Gastrocnemius medialis (tissue), 4 donors: ENCODE data around the gene C11orf86. TPM values are rescaled to one million over a fixed set of nuclear protein-coding genes. Genes with fewer than 3 reads are reported as not detected.

ENCODE experiments used
- ATAC-seq, 2 donors: fragments of 150-250 bp; one replicate each; pipeline ENCODE4 v1.9.1; 2016
- DNase-seq, 2 donors: peaks; one replicate each; pipeline ENCODE4 v3.0.0-alpha.2; 2019
- H3K27ac ChIP-seq, 4 donors: fragments of 200-600 bp; sonication (generic); 1 replicate in 1 of 4; 2 replicates in 3 of 4; pipeline ENCODE4 v1.5.1; 2016 to 2018; ENCODE audit warnings: mild to moderate bottlenecking in 2 of 4, moderate library complexity in 1 of 4
- H3K27me3 ChIP-seq, 3 donors: fragments of 200-600 bp; sonication (generic) in 2 of 3; 1 replicate in 1 of 3; 2 replicates in 2 of 3; pipeline versions ENCODE4 v1.5.1 to v1.6.0; 2016 to 2019; ENCODE audit warnings: mild to moderate bottlenecking in 1 of 3, moderate library complexity in 1 of 3
- H3K36me3 ChIP-seq, 2 donors: fragments of 200-600 bp; sonication (generic) in 1 of 2; one replicate each; pipeline ENCODE4 v1.5.1; 2017 to 2018
- H3K4me1 ChIP-seq, 2 donors: fragments of 200-600 bp; sonication (generic) in 1 of 2; one replicate each; pipeline ENCODE4 v1.5.1; 2016 to 2017; ENCODE audit warnings: mild to moderate bottlenecking in 2 of 2
- H3K4me3 ChIP-seq, 4 donors: fragments of 200-600 bp; sonication (generic) in 3 of 4; 1 replicate in 1 of 4; 2 replicates in 3 of 4; pipeline ENCODE4 v1.5.1; 2016 to 2019; ENCODE audit warnings: mild to moderate bottlenecking in 2 of 4
- H3K9me3 ChIP-seq, 3 donors: fragments of 200-600 bp; sonication (generic) in 2 of 3; 1 replicate in 1 of 3; 2 replicates in 2 of 3; pipeline ENCODE4 v1.5.1; 2016 to 2019
- POLR2A ChIP-seq, 2 donors: fragments of 450-650 bp; IDR thresholded peaks; one replicate each; pipeline ENCODE4 v1.6.1; 2017; ENCODE audit warnings: antibody characterized with exemption in 2 of 2, mild to moderate bottlenecking in 2 of 2, moderate library complexity in 2 of 2
- in situ Hi-C, 4 donors: fragments of 200-750 bp; cut with MboI; loops; one replicate each; pipeline versions ENCODE4 v1.15.0 to v1.8.0; 2017; ENCODE audit warnings: low sequenced_read_pairs in 4 of 4
- intact Hi-C: fragments of 100-400 bp; cut with DNase I; formaldehyde crosslinking; loops from one replicate; pipeline ENCODE4 v1.15.1; 2023; ENCODE audit warnings: low total_unique reads
- total RNA-seq, 4 donors: library from RNA; depleted of rRNA; stranded (reverse); fragments of >200 nt; gene quantifications; one replicate each; pipeline versions ENCODE4 v1.1.0 to v1.2.3, GENCODE V29; 2016
- TF ChIP-seq, protein P1 (sequence below), 5 experiments: fragments of 450-650 bp in 3 of 5; fragments of 200-600 bp in 2 of 5; sonication (generic) in 2 of 5; IDR thresholded peaks in 4 of 5; conservative IDR thresholded peaks in 1 of 5; 1 replicate in 4 of 5; 2 replicates in 1 of 5; pipeline ENCODE4 v1.5.1; 2016 to 2019; ENCODE audit warnings: antibody characterized with exemption in 5 of 5, mild to moderate bottlenecking in 3 of 5, moderate library complexity in 3 of 5

C11orf86 gene
- total RNA-seq, 4 donors from 2014 or later = not detected

GRCh38 chr11:66962247-66962646 lies 12.9 kb upstream of the C11orf86 start:
- Histone ChIP-seq H3K4me3 (no peak overlapping the region), H3K27me3 (no peaks in the 10 kb centered on the region), H3K9me3 (no peaks in the 10 kb centered on the region), H3K27ac (no peak overlapping the region), H3K36me3 (no peaks in the 10 kb centered on the region), H3K4me1 (peaks cover 5 to 16% of the 10 kb centered on the region in 2 donors)
- in situ Hi-C loops = no loop called here
- TF ChIP-seq, protein P1, sequence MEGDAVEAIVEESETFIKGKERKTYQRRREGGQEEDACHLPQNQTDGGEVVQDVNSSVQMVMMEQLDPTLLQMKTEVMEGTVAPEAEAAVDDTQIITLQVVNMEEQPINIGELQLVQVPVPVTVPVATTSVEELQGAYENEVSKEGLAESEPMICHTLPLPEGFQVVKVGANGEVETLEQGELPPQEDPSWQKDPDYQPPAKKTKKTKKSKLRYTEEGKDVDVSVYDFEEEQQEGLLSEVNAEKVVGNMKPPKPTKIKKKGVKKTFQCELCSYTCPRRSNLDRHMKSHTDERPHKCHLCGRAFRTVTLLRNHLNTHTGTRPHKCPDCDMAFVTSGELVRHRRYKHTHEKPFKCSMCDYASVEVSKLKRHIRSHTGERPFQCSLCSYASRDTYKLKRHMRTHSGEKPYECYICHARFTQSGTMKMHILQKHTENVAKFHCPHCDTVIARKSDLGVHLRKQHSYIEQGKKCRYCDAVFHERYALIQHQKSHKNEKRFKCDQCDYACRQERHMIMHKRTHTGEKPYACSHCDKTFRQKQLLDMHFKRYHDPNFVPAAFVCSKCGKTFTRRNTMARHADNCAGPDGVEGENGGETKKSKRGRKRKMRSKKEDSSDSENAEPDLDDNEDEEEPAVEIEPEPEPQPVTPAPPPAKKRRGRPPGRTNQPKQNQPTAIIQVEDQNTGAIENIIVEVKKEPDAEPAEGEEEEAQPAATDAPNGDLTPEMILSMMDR (IDR thresholded peaks at IDR 0.05 in 4 of 5, conservative IDR thresholded peaks at IDR 0.05 in 1 of 5) = no peak
- no peak for TF ChIP-seq POLR2A (IDR thresholded peaks at IDR 0.05)
- intact Hi-C loops = no loop called here
- ATAC-seq = no peak
- no peak for DNase-seq

GRCh38 chr11:66962801-66963200 lies 12.3 kb upstream of the C11orf86 start:
- Histone ChIP-seq H3K27ac (no peak overlapping the region), H3K4me3 (no peak overlapping the region), H3K36me3 (no peaks in the 10 kb centered on the region), H3K4me1 (peaks cover 5 to 10% of the 10 kb centered on the region in 2 donors), H3K9me3 (no peaks in the 10 kb centered on the region), H3K27me3 (no peaks in the 10 kb centered on the region)
- intact Hi-C loops = no loop called here
- TF ChIP-seq POLR2A (IDR thresholded peaks at IDR 0.05) = no peak
- TF ChIP-seq, protein P1 (IDR thresholded peaks at IDR 0.05 in 4 of 5, conservative IDR thresholded peaks at IDR 0.05 in 1 of 5) = no peak
- DNase-seq (no peak), ATAC-seq (no peak)
- in situ Hi-C loops = no loop called here

GRCh38 chr11:66964495-66964894 lies 10.6 kb upstream of the C11orf86 start:
- in situ Hi-C loops (no loop called here), intact Hi-C loops (no loop called here)
- TF ChIP-seq, protein P1 (IDR thresholded peaks at IDR 0.05 in 4 of 5, conservative IDR thresholded peaks at IDR 0.05 in 1 of 5) = no peak
- TF ChIP-seq POLR2A (IDR thresholded peaks at IDR 0.05) = no peak
- Histone ChIP-seq H3K36me3 (no peaks in the 10 kb centered on the region), H3K4me3 (no peak overlapping the region), H3K27me3 (no peaks in the 10 kb centered on the region), H3K4me1 (peaks cover 0 to 1% of the 10 kb centered on the region in 2 donors), H3K27ac (no peak overlapping the region), H3K9me3 (no peaks in the 10 kb centered on the region)
- ATAC-seq (no peak), DNase-seq (no peak)

DNA sequence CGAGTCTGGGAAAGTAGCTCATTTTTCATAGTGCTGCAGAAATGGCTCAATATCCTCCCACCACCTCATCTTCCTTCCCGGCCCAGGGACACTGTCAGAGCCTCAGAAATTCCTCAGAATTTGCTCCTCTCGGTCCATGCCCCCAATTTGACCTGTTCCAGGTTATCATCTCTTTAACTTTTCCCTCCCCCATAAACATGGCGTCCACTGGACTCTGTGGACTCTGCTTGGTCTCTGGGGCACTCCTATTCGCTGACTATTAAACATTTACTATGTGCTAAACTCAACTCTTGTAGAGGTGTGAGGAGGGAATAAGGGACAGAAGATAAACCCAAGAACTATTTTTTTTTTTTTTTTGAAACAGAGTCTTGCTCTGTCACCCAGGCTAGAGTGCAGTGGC lies 8.8 kb upstream of the C11orf86 start:
- H3K4me1 ChIP-seq = no peaks in the 10 kb centered on the region
- intact Hi-C loops = no loop called here
- TF ChIP-seq, protein P1 (IDR thresholded peaks at IDR 0.05 in 4 of 5, conservative IDR thresholded peaks at IDR 0.05 in 1 of 5) = no peak
- TF ChIP-seq POLR2A (IDR thresholded peaks at IDR 0.05) = no peak
- no peaks in the 10 kb centered on the region for H3K27me3 ChIP-seq
- H3K36me3 ChIP-seq = no peaks in the 10 kb centered on the region
- no peak overlapping the region for H3K27ac ChIP-seq
- no peaks in the 10 kb centered on the region for H3K9me3 ChIP-seq
- no peak for DNase-seq
- H3K4me3 ChIP-seq = no peak overlapping the region
- no peak for ATAC-seq
- in situ Hi-C loops = no loop called here
